GM21528 (cell line): Measurements from ENCODE around the gene SMAD7.

ENCODE experiments used
- ATAC-seq: cut with Tn5 transposase; IDR thresholded peaks from one replicate; pipeline ENCODE4 v1.9.1; 2021; ENCODE audit warnings: mild to moderate bottlenecking, moderate library complexity; ENCODE audit not compliant: unreplicated experiment, low FRiP score

SMAD7 gene

DNA sequence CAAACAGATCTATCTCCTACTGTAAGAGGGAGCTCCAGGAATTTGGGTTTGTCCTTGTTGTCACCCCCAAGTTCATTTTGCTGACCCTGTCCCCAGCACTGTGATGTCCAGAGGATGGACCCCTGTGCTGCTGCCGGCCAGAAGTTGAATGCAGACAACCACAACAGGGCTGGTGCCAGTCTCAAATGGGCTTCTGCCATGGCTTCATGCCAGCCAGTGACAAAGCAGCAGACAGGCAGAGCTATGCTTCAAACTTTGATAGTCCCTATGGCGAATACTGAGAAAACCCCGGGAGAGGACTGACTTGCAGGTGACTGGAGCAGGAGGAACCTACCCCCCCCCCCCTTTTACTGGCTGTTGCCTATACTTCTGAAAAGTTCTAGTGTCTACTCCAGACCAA, 3.2 kb downstream of the SMAD7 start:
- ATAC-seq = no peak

DNA sequence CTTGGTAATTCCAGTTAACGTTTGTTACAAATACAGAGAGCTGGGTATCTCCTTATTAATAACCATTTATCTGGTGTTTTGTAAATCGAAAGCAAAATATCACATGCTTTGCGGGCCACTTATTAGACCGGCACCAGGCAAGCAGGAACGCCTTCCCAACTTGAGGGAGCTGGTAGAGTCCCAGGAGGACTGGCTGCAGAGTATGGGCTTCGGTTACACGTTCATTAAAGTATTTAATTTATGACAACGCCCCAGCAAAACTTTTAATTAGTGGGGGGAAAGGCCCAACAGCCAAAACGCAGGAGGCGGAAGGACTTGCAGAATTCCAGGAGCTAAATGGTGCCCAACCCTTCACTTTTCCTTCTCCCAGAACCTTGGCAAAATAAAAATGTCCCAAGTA, 3.7 kb downstream of the SMAD7 start:
- no peak for ATAC-seq

DNA sequence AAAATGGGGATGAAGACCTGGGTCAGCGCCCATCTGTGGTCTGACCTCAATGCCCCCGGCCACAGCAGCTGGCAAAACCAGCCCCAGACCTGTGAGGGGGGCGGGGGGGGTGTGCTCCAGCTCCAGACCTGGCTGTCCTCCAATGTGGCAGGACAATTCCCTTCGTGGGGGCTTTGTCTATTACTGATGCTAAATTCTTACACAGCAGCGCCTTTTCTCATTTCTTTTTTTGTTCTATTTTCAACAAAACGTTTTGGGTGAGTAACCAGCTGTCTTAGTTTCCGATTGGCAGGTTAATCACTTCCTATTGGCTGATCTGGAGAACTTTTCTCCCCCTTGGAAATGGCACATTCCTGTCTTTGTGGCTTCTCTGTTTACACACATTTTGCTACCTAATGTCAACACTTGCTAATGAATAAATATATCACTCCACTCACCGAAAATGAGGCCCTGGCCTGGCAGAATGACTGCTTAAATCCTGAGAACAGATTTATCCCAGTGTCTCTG, 4.4 kb downstream of the SMAD7 start:
- no peak for ATAC-seq

DNA sequence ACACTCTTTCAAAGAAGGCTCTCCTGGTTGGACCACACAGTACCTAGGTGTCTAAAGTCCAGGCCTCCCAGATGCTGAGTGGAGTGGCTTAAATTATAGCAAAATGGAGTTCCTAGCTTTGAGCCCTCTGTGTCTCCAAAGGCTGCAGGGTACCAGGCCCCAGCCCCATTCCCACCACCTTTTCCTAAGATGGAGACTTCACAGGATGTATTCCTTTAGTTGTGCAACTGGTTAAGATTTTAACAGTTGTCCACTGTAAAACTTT, 4.9 kb downstream of the SMAD7 start:
- no peak for ATAC-seq

DNA sequence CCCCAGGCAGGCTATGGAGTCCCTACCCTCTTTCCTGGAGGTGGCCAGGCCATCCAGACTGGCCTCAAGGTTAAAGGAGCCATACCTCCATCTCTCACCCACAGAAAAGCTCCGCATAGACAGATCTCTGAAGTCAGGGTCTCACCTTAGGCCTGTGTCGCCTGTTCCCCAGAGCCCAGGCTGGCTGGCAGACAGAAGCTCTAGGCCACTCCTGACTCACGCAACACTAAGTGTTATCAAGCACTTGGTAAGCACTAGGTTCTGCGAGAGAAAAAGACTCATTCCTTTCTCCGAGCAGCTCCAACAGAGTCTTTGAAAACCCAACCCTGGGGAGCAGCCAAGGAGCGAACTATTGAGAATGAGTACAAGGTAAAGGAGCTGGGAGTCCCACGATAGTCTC, 6.1 kb downstream of the SMAD7 start:
- no peak for ATAC-seq

DNA sequence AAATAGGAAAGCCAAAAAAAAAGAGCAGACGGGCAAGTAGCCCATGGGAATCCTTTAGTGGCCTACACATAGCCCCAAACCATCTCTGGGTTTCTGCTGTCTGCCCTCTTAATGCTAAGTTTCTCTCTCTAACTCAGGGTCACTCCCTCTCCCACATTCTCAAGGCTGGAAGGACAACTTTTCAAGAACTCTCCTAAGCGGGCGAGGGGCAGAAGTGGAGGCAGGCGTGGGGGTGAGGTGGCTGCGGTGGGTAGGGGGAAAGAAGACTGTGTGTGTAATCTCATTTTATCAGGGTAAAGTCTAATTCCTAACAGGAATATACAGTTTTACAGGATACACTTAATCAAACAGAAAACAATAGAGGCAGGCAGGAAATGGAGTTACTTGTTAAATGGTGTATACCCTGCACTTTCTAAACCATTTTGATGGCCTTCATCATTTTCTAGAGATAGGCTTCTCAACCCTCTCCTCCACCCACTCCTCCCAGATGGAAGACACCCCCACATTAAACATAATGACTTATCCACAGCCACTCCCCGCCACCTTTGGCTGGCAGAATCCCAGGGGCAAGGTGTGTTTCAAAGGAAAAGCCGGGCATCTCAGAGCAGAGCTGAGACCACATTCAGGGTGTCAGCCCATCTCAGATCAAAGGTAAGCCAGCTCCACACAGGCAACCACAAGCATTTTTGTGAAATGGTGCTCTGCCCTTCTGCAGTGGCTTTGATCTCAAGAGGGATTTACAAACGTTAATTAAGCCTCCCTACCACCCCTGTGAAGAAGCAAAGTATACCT, 6.8 kb downstream of the SMAD7 start:
- no peak for ATAC-seq

DNA sequence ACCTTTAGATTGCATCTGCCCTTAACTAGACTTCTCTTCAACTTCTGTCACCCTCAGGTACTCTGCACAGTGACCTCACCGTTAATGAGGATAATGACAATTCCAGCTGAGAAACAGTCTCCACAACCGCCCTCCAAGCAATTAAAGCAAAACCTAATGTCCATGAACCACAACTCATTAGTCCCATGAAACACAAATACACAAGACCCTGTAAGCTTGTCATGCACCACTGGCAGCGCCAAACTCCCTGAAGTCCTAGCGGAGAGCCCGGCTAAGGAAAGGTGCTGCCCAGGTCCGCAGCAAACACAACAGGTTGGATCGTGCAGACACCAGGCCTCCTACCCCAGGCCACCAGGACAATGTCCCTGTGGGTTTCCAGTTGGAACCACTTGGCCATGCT, 7.4 kb downstream of the SMAD7 start:
- ATAC-seq = no peak

DNA sequence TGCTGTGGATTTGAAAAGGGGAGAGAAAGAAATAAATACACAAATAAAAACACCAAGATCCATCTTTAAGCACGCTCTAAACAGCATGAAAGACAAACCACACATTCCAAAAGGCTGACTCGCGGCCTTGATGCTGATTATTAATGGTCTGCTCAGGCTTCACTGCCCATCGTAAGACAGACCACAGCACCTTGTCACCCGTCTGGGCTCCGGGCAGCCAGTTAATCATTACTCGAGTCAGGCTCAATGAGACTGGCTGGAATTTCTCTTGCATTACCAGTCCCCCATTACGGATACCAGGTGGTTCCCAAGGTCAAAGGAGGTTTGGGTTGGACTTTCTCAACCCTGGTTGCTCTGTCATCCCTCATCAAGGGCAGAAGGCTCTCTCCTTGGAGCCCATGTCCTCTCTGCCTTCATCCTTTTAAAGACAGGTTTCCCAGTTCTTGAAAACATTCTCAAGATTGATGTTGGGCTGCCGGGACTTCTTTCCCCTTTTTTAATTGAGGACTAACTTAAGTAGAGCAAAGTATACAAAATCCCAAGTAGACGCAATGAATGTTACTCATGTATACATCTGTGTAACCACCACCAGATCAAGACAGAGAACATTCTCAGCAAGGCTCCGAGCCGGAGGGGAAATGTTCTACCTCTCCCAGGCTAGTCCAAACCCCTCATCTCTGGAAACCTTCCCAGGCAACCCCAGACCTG, 8.1 kb downstream of the SMAD7 start:
- no peak for ATAC-seq

DNA sequence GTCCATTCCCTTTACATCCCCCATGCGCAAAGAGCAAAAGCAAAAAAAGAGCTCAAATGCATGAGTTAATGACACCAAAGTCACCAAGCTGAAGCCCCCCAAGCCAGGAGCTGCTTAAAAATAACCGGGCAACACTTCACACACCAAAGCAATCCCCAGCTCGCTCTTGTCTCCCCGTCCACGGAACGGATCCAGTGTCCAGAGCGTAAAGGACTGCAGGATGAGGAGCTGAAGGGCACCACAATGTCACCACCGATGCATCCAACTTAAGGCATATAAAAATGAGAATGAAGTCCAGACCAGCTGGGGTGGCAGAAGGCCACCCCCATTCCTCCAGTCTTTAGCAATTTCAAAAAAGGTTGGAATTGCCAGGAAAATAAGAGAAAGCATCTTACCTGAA, 8.7 kb downstream of the SMAD7 start:
- no peak for ATAC-seq

DNA sequence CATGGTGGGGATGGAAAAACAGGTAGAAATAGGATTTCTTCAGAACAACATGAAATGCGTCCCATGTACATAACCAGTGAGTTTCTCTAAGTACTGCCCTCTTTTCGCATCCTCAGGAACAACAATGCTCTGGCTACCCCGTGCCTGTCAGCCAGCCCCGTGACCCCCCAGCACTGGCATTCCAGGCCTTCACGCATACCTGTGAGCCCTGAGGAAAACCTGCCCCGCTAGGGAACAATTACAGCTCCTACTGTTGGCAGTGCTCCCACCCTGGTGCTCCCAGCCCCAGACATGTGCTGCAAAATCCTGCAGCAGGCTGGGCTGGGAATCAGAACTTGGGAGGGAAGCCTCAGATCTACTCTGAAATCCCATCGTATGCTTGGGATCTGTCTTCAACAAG, 9.1 kb downstream of the SMAD7 start:
- ATAC-seq = no peak

DNA sequence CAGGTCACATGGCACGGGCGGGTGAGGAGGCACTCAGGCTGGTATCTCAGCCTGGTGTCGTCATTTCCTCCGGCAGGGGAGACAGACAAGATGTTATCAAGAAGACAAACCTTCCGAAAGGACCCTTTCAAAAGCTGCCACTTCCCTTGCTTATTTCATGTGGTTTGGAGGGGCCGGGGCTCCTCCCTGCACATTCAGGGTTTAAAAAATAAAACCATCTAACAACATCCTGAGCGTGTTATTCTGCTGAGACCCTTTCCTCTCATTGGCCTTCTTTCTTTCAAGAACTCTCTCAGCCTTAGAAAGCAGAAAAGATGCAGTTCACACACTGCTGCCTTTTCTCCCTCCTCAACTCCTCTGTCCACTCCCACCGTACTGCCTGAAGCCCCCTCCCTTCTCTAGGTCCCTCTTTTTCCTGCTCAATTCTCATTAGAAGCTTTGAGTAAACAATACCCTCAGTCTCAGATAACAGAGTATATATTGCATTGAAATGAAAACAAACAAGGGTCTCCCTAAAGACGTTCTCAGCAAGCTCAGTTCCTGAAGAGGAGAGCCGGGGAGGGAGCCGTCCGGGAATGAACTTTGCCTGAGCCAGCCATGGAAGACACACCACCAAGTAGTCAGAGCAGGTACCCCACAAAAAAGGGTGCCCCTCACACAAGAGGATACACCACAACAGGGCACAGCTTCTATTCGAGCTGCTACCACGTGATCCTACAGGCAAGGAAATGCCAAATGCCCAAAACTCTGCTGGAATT, 9.7 kb downstream of the SMAD7 start:
- peak; percentile 58 for ATAC-seq

DNA sequence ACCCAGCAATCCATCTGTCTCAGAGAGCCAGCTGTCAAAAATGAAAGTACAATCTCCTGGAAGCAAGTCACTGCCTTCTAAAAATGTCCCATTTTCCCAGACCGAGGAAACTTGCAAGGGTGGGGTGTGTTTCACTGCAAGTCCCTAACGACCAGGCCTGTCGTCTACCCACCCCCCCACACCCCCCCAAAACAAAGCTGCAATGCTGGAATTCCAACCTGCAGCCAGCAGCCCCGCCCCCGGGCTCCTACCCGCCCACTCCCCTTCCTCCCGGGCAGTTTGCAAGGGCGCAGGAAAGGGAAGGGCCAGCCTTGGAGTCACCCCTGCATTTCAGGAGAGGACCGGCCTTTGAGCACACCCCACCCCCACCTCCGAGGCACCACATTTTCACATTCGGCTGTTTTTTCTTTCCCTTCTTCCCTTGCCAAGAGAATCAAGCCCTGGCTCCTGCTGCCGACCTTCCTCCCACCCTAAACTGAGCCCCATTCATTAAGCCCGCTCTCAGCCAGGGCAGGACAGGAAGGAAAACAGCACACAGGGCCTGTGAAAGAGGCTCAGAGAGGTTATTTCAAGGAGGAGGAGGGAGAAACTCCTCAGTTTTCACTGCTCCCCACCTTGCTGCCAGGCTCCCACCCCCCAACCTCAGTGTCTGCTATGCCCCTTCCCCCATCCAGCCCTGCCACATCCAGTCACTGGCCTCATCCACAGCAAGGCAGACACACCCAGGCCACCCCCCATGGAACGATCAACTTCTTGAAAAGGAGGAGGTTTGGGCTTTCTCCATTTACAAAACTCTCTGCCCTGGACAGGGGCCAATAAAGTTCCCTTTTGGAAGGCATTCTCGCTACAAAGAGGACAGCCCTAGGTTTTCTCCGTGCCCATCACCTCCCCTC, 11.3 kb downstream of the SMAD7 start:
- no peak for ATAC-seq

DNA sequence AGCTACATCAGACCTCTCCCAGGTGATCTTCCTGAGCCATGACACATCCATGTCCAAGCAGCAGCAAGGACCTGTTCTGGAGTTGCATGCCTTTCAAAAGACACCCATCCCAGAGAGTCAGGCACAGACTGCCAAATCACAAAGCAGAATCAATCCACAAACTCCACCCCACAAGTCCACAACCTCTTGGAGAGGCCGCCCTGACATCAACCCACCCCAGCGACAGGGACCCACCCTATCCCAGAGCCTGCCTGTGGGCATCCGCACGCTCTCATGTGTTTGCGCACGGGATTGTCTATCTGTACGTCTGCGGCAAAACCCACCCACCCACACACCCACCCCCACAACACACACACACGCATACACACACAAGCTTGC, 11.9 kb downstream of the SMAD7 start:
- no peak for ATAC-seq

DNA sequence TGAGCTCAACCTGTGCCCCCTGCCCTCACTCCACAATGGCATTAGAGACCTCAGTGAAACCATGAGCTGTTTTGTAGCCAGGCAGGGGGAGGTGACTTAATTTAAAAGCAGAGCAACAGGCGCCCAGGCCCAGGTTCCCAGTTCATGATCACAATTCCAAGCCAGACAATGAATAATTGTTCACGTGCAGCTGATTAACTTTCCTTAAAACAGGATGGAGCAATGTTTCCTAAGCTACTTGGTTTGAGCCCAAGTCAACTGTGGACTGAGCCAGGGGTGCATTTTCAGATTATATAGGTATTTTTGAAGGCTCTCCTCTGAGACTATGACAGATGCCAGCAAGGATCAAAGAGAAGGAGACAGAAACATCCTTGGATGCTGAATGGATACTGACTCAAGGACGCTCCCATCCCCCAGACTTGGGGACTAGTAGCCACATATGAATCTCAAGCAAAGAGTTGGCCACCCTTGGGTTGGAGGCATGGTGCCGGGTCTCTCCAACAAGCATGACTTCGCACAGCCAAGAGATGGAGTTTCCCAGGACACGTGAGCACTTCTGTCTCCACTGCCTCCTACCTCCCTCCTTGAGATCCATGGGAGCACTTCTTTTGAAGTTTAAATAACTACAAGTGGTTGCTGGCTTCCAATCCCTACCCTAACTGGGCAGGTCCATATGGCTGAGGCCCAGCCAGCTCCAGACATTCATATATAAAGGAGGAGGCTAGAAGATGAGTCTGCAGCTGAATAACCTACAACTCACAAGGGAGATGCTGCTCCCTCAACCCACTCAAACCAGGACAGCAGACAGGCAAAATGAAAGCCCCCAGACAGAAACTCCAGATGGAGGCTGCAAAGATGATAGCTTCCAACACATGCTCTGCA, 12.7 kb downstream of the SMAD7 start:
- ATAC-seq = no peak

DNA sequence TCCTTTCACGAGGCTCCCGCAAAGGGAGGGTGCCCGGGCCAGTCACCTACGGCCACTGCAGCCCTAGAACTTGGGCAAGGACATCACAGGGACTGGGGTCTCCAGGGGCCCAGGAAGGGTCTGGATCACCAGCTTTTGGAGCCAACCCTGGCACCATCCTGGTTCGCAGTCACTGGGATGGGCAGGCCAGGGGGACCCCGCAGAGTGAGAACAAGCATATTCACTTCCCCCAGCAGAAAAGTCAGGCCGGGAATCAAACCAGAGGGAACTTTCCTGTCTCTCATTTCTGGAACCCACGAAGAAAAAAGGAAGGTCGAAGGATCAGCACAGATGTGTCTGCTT, 15.4 kb downstream of the SMAD7 start:
- no peak for ATAC-seq

DNA sequence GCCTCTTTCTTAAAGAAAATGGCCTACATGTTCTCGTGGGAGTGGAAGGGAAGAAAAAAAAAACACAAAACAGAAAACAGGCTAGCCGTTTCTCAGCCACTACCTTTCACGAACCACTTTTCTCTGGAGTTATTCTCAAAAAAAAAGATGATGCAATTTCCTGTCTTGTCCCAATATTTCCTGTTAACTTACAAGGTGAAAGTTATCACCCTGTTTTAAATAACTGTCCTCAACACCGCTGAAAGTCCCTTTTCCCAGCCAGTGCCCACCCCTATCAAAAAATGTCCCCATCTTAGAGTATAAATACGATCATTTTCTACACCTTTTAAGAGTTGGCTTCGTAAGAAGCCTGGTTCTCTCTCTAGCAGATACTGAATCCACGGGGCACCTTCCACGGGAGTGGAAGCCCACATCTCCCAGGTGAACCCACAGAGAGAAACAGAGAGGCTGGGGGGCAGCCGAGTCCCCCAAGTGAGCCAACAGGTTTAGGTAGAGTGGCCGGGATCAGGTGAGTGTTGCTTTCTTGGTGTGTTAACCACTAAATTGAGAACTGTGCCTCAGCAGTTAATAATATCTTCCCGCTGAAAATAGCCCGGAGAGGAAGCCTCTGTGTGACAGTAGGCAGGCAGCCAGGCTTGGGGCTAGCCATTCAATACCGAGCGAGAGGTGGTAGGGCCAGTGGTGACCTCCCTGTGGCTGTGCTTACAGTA, 15.9 kb downstream of the SMAD7 start:
- ATAC-seq = peak; percentile 51

DNA sequence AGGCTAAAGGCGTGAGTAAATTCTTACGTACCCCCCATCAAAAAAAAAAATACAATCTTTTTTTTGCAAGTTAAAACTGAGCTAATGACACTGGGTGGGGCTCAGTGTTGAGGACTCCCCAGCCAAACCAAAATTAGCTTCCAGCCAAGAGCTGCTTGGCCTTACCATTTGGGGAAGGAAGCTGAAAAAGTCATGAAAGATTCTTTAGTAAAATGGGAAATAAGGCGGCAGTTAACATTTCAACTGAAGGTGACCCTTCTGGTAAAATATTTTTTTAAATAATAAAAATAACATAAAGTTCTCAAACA, 16.4 kb downstream of the SMAD7 start:
- ATAC-seq = no peak

DNA sequence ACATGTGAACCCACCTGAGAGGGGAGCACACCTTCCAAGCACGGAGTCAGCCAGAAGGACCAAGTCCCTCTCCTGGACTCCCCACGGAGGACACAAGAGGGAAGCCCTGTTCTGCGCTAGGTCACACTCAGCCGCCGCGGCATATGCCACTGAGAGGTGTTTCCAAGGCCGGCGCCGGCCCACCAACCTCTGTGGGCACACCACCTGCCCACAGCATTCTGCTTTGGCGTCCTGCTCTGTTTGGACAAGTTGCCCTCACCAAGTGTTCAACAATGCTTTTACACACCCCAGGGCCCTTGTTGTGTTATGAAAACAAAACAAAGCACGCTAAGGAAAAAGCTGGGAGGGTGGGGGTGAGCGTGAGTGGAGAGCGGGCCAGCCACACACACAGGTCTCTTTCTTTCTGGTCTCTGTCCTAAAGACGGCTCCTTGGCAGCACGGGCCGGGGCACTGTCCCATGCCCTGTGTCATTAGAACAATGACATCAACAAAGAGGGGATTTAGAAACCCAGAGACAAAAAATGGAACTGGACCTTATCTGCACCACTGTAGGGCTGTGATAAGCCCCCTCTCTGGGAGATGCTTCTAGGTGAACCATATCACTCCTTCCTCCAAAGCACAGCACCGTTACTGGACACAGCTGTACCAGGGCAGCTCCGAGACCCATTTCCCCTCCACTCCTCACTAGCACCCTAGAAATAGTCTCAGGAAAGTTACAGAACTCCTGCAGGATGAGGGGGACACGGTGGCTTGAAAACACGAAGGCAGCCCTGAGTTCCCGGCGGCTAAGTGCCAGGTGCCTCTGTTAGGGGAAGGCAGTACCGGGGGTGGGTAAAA, 17.0 kb downstream of the SMAD7 start:
- ATAC-seq = no peak
